Gastrocnemius medialis (tissue), 4 donors: ENCODE data around the gene LYZ. TPM values are rescaled to one million over a fixed set of nuclear protein-coding genes. Genes with fewer than 3 reads are reported as not detected.

ENCODE experiments used
- ATAC-seq, 2 donors: fragments of 150-250 bp; one replicate each; pipeline ENCODE4 v1.9.1; 2016
- DNase-seq, 2 donors: peaks; one replicate each; pipeline ENCODE4 v3.0.0-alpha.2; 2019
- H3K27ac ChIP-seq, 4 donors: fragments of 200-600 bp; sonication (generic); 1 replicate in 1 of 4; 2 replicates in 3 of 4; pipeline ENCODE4 v1.5.1; 2016 to 2018; ENCODE audit warnings: mild to moderate bottlenecking in 2 of 4, moderate library complexity in 1 of 4
- H3K27me3 ChIP-seq, 3 donors: fragments of 200-600 bp; sonication (generic) in 2 of 3; 1 replicate in 1 of 3; 2 replicates in 2 of 3; pipeline versions ENCODE4 v1.5.1 to v1.6.0; 2016 to 2019; ENCODE audit warnings: mild to moderate bottlenecking in 1 of 3, moderate library complexity in 1 of 3
- H3K36me3 ChIP-seq, 2 donors: fragments of 200-600 bp; sonication (generic) in 1 of 2; one replicate each; pipeline ENCODE4 v1.5.1; 2017 to 2018
- H3K4me1 ChIP-seq, 2 donors: fragments of 200-600 bp; sonication (generic) in 1 of 2; one replicate each; pipeline ENCODE4 v1.5.1; 2016 to 2017; ENCODE audit warnings: mild to moderate bottlenecking in 2 of 2
- H3K4me3 ChIP-seq, 4 donors: fragments of 200-600 bp; sonication (generic) in 3 of 4; 1 replicate in 1 of 4; 2 replicates in 3 of 4; pipeline ENCODE4 v1.5.1; 2016 to 2019; ENCODE audit warnings: mild to moderate bottlenecking in 2 of 4
- H3K9me3 ChIP-seq, 3 donors: fragments of 200-600 bp; sonication (generic) in 2 of 3; 1 replicate in 1 of 3; 2 replicates in 2 of 3; pipeline ENCODE4 v1.5.1; 2016 to 2019
- POLR2A ChIP-seq, 2 donors: fragments of 450-650 bp; IDR thresholded peaks; one replicate each; pipeline ENCODE4 v1.6.1; 2017; ENCODE audit warnings: antibody characterized with exemption in 2 of 2, mild to moderate bottlenecking in 2 of 2, moderate library complexity in 2 of 2
- in situ Hi-C, 4 donors: fragments of 200-750 bp; cut with MboI; loops; one replicate each; pipeline versions ENCODE4 v1.15.0 to v1.8.0; 2017; ENCODE audit warnings: low sequenced_read_pairs in 4 of 4
- intact Hi-C: fragments of 100-400 bp; cut with DNase I; formaldehyde crosslinking; loops from one replicate; pipeline ENCODE4 v1.15.1; 2023; ENCODE audit warnings: low total_unique reads
- total RNA-seq, 4 donors: library from RNA; depleted of rRNA; stranded (reverse); fragments of >200 nt; gene quantifications; one replicate each; pipeline versions ENCODE4 v1.1.0 to v1.2.3, GENCODE V29; 2016
- TF ChIP-seq, protein P1 (sequence below), 5 experiments: fragments of 450-650 bp in 3 of 5; fragments of 200-600 bp in 2 of 5; sonication (generic) in 2 of 5; IDR thresholded peaks in 4 of 5; conservative IDR thresholded peaks in 1 of 5; 1 replicate in 4 of 5; 2 replicates in 1 of 5; pipeline ENCODE4 v1.5.1; 2016 to 2019; ENCODE audit warnings: antibody characterized with exemption in 5 of 5, mild to moderate bottlenecking in 3 of 5, moderate library complexity in 3 of 5

LYZ gene
- total RNA-seq, 4 donors from 2014 or later = 5.3 to 13.8 (median 12.8) TPM

DNA sequence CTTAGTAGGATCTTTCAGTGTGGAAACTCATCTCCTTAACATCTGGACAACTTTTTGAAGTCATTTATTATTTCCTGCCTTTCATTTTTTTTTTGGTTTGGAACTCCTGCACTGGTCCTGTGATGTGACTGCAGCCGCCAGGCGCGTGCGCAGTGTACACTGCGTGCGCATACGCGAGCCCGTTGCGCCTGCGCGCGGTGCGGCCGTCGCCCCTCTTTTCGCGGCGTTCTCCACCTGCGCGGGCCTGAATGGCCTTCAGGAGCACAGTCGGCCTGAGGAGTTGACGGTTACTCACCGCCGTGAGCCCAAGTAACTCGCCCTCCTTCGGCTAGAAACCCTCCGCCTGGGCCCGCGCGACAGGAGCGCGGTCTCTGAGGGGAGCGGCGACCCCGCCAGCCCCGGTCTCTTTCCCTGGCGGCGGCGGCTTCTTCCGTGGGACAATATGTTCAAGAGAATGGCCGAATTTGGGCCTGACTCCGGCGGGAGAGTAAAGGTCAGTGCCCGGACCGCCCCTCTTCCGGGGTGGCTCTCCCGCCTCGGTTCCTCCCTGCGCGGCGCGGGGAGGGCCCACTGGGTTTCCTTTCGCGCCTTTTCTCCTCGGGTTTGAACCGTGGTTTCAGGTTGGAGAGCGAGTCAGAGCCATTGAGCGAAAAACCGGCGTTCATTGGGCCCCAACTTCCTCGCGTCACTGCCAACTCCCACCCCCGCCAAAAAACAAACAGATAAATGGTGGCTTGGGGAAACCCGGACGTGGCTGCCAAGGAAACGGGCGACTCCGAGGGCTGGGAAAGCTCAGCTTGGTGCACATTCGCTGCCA is 11.6 kb downstream of the LYZ start, which contains the start of gene YEATS4:
YEATS4 (plus strand) TSS at position 213 of the 817 bp plus-strand sequence; CDS start at position 443, 230 bp downstream.
- Histone ChIP-seq H3K4me3 (peak within 1 kb of the TSS; percentile 84 to 89 (median 86)), H3K27ac (peak within 1 kb of the TSS; percentile 86 to 93 (median 91)), H3K4me1 (peaks cover 4 to 13% of the 10 kb centered on the region in 2 donors), H3K9me3 (no peaks in the 10 kb centered on the region), H3K36me3 (no peaks in the 10 kb centered on the region), H3K27me3 (no peaks in the 10 kb centered on the region)
- peak; percentile 51 to 76 for DNase-seq
- peak; percentile 31 to 51 for TF ChIP-seq POLR2A (IDR thresholded peaks at IDR 0.05)
- TF ChIP-seq, protein P1, sequence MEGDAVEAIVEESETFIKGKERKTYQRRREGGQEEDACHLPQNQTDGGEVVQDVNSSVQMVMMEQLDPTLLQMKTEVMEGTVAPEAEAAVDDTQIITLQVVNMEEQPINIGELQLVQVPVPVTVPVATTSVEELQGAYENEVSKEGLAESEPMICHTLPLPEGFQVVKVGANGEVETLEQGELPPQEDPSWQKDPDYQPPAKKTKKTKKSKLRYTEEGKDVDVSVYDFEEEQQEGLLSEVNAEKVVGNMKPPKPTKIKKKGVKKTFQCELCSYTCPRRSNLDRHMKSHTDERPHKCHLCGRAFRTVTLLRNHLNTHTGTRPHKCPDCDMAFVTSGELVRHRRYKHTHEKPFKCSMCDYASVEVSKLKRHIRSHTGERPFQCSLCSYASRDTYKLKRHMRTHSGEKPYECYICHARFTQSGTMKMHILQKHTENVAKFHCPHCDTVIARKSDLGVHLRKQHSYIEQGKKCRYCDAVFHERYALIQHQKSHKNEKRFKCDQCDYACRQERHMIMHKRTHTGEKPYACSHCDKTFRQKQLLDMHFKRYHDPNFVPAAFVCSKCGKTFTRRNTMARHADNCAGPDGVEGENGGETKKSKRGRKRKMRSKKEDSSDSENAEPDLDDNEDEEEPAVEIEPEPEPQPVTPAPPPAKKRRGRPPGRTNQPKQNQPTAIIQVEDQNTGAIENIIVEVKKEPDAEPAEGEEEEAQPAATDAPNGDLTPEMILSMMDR (IDR thresholded peaks at IDR 0.05 in 4 of 5, conservative IDR thresholded peaks at IDR 0.05 in 1 of 5) = no peak
- intact Hi-C loops = loop anchor here (1.0 to 10.0 kb wide), 4 partner anchors 211 to 375 kb away; partner anchors contain the start of genes CCT2 and RAB3IP
- ATAC-seq = peak; percentile 90 to 92
- in situ Hi-C loops = loop anchor here (5.0 to 10.0 kb wide), 2 partner anchors 213 to 215 kb away; no protein-coding TSS in a partner anchor

DNA sequence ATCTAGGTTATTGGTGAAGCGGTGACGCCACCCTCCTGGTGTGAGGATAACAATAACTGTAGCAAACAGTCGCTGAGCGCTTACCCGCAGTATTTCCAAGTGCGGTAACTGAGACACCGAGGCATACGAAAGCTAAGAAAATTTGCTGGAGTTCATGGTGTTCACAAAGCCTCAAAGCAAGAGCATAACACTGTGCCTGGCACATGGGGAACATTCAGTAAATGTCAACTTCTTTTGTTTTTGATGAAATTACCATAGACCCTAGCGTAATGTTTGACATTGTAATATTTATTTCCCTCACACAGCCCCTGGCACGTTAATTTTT is 12.1 kb downstream of the LYZ start:
- Histone ChIP-seq H3K27ac (peak overlapping the region; percentile 86 to 93 (median 91)), H3K27me3 (no peaks in the 10 kb centered on the region), H3K4me3 (peak overlapping the region; percentile 84 to 89 (median 86)), H3K36me3 (no peaks in the 10 kb centered on the region), H3K4me1 (peaks cover 4 to 13% of the 10 kb centered on the region in 2 donors), H3K9me3 (no peaks in the 10 kb centered on the region)
- ATAC-seq = no peak
- in situ Hi-C loops = no loop called here
- no peak for TF ChIP-seq POLR2A (IDR thresholded peaks at IDR 0.05)
- TF ChIP-seq, protein P1 (IDR thresholded peaks at IDR 0.05 in 4 of 5, conservative IDR thresholded peaks at IDR 0.05 in 1 of 5) = no peak
- intact Hi-C loops = no loop called here
- DNase-seq = no peak

DNA sequence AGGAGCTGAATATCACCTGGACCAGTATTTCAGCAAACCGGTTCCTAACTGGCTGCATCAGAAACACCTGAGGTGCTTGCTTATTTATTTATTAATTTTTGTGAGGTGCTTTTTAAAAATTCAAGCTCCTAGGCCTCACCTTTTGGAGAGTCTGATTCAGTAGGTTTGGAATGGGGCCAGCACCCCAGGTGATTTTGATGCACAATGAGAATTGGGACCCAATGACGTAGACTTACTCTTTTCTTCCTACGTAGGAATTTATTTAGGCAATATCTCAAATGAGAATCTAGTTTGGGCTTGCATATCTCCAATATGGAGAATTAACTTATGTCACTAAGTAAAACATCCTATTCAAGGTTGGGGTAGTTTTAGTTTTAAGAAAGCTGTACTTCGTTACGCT is 18.6 kb downstream of the LYZ start:
- no peak overlapping the region for H3K4me3 ChIP-seq
- no peaks in the 10 kb centered on the region for H3K27me3 ChIP-seq
- ATAC-seq (no peak), DNase-seq (no peak)
- H3K36me3 ChIP-seq = peaks cover 4 to 14% of the 10 kb centered on the region in 2 donors
- intact Hi-C loops = no loop called here
- H3K27ac ChIP-seq = no peak overlapping the region
- in situ Hi-C loops = no loop called here
- H3K4me1 ChIP-seq = no peaks in the 10 kb centered on the region
- no peaks in the 10 kb centered on the region for H3K9me3 ChIP-seq
- TF ChIP-seq, protein P1 (IDR thresholded peaks at IDR 0.05 in 4 of 5, conservative IDR thresholded peaks at IDR 0.05 in 1 of 5) = no peak
- TF ChIP-seq POLR2A (IDR thresholded peaks at IDR 0.05) = no peak

DNA sequence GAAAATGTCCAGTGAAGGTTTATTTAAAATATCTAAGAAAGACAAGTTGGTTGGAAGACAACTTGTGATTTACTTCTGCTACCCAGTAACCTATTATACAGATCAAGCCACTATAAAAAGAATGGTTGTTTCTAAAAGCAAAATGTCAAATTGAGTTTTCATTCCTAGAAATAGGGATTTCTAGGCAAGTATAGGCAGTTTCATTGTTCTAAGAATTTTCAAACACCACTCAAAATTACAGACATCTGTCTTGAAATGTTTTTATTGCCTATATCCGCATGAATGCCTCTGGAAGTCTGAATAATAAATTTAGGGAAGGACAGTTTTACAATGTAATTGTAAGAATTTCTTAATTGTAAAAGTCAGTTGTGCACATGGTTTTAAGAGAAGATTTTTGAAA is 20.0 kb downstream of the LYZ start:
- intact Hi-C loops (no loop called here), in situ Hi-C loops (no loop called here)
- peaks cover 4 to 15% of the 10 kb centered on the region in 2 donors for H3K36me3 ChIP-seq
- H3K27me3 ChIP-seq = no peaks in the 10 kb centered on the region
- no peak for ATAC-seq
- no peak for DNase-seq
- no peaks in the 10 kb centered on the region for H3K9me3 ChIP-seq
- TF ChIP-seq, protein P1 (IDR thresholded peaks at IDR 0.05 in 4 of 5, conservative IDR thresholded peaks at IDR 0.05 in 1 of 5) = no peak
- no peak for TF ChIP-seq POLR2A (IDR thresholded peaks at IDR 0.05)
- H3K4me3 ChIP-seq = no peak overlapping the region
- H3K27ac ChIP-seq = no peak overlapping the region
- H3K4me1 ChIP-seq = no peaks in the 10 kb centered on the region
